HEK293 (cell line): ENCODE data around the gene CDKN2D.
"Not testable (repeated sequence)": the region's sequence is repeated elsewhere in the genome, so short reads cannot be mapped to it uniquely, and the experiment has no call there.

Source experiments
- CTCF ChIA-PET: fragments of 350-600 bp; formaldehyde crosslinking; extraction: SDS; loops from one replicate; lab custom pipeline; 2021; ENCODE audit warnings: antibody characterized with exemption; lab: Yijun Ruan, JAX
- POLR2A ChIA-PET: fragments of 300-600 bp; formaldehyde crosslinking; extraction: SDS; loops from one replicate; lab custom pipeline; 2020; ENCODE audit warnings: antibody characterized with exemption, inconsistent platforms; lab: Yijun Ruan, JAX
- H3K27ac ChIP-seq: fragments of 200-500 bp; sonication (Bioruptor generic); 2 replicates; pipeline ENCODE4 v1.5.1; 2014; ENCODE audit warnings: low read depth, low read length, control low read depth, inconsistent platforms; ENCODE audit errors: extremely low read depth
- H3K36me3 ChIP-seq, 2 experiments: fragments of 200-500 bp in 1 of 2; sonication (Bioruptor generic) in 1 of 2; 1 replicate in 1 of 2; 2 replicates in 1 of 2; pipeline ENCODE4 v1.5.1; 2014 to 2017; ENCODE audit warnings: inconsistent platforms in 2 of 2, low read length in 2 of 2; ENCODE audit not compliant: control insufficient read depth in 2 of 2, insufficient read depth in 1 of 2
- H3K4me1 ChIP-seq: fragments of 200-500 bp; sonication (Bioruptor generic); 2 replicates; pipeline ENCODE4 v1.5.1; 2014; ENCODE audit warnings: mild to moderate bottlenecking, low read length, inconsistent platforms; ENCODE audit not compliant: control insufficient read depth, insufficient read depth
- H3K4me3 ChIP-seq: 2 replicates; pipeline ENCODE4 v1.5.1; 2011; ENCODE audit warnings: low read depth, mild to moderate bottlenecking, control low read depth, low read length, moderate library complexity
- H3K9me3 ChIP-seq: fragments of 200-500 bp; sonication (Bioruptor generic); 2 replicates; pipeline ENCODE4 v1.5.1; 2014; ENCODE audit warnings: low read depth, low read length, inconsistent platforms; ENCODE audit not compliant: control insufficient read depth, insufficient read depth
- GLIS1 ChIP-seq: fragments of 450-650 bp; formaldehyde crosslinking; IDR thresholded peaks from 2 replicates; pipeline ENCODE4 v1.5.1; 2016; ENCODE audit warnings: missing biosample characterization, missing genetic modification characterization
- REPIN1 ChIP-seq: fragments of 450-650 bp; formaldehyde crosslinking; IDR thresholded peaks from 2 replicates; pipeline ENCODE4 v1.5.1; 2017; ENCODE audit warnings: missing biosample characterization, missing genetic modification characterization, low read depth
- ZNF121 ChIP-seq: fragments of 450-650 bp; formaldehyde crosslinking; IDR thresholded peaks from 2 replicates; pipeline ENCODE4 v1.5.1; 2016; ENCODE audit warnings: missing biosample characterization, missing genetic modification characterization
- ZNF155 ChIP-seq: fragments of 450-650 bp; formaldehyde crosslinking; IDR thresholded peaks from 2 replicates; pipeline ENCODE4 v1.5.1; 2016; ENCODE audit warnings: missing biosample characterization, missing genetic modification characterization
- ZNF214 ChIP-seq: fragments of 450-650 bp; formaldehyde crosslinking; IDR thresholded peaks from 2 replicates; pipeline ENCODE4 v1.5.1; 2017; ENCODE audit warnings: missing biosample characterization, mild to moderate bottlenecking, missing genetic modification characterization, borderline replicate concordance
- ZNF239 ChIP-seq: fragments of 450-650 bp; formaldehyde crosslinking; IDR thresholded peaks from 2 replicates; pipeline ENCODE4 v1.5.1; 2016; ENCODE audit warnings: missing biosample characterization, missing genetic modification characterization
- ZNF324 ChIP-seq: fragments of 450-650 bp; formaldehyde crosslinking; IDR thresholded peaks from 2 replicates; pipeline ENCODE4 v1.5.1; 2016; ENCODE audit warnings: missing biosample characterization, missing genetic modification characterization
- ZNF366 ChIP-seq: fragments of 450-650 bp; formaldehyde crosslinking; conservative IDR thresholded peaks from 2 replicates; pipeline ENCODE4 v1.5.1; 2016; ENCODE audit warnings: missing biosample characterization, missing genetic modification characterization
- ZNF529 ChIP-seq: fragments of 450-650 bp; formaldehyde crosslinking; IDR thresholded peaks from 2 replicates; pipeline ENCODE4 v1.5.1; 2017; ENCODE audit warnings: missing genetic modification characterization, missing biosample characterization; ENCODE audit not compliant: insufficient replicate concordance
- ZNF548 ChIP-seq: fragments of 450-650 bp; formaldehyde crosslinking; IDR thresholded peaks from 2 replicates; pipeline ENCODE4 v1.5.1; 2016; ENCODE audit warnings: missing biosample characterization, missing genetic modification characterization
- ZNF785 ChIP-seq: fragments of 450-650 bp; formaldehyde crosslinking; IDR thresholded peaks from 2 replicates; pipeline ENCODE4 v1.5.1; 2016; ENCODE audit warnings: missing biosample characterization, missing genetic modification characterization
- ZNF792 ChIP-seq: fragments of 450-650 bp; formaldehyde crosslinking; IDR thresholded peaks from 2 replicates; pipeline ENCODE4 v1.5.1; 2016; ENCODE audit warnings: missing biosample characterization, missing genetic modification characterization
- TF ChIP-seq, protein P1 (sequence below): fragments of 450-650 bp; formaldehyde crosslinking; IDR thresholded peaks from 2 replicates; pipeline ENCODE4 v1.5.1; 2016; ENCODE audit warnings: missing biosample characterization, missing genetic modification characterization
- TF ChIP-seq, protein P2 (sequence below): fragments of 450-650 bp; formaldehyde crosslinking; IDR thresholded peaks from 2 replicates; pipeline ENCODE4; 2016; ENCODE audit warnings: missing biosample characterization, missing genetic modification characterization
- TF ChIP-seq, protein P3 (sequence below): fragments of 450-650 bp; formaldehyde crosslinking; conservative IDR thresholded peaks from 2 replicates; pipeline ENCODE4 v1.5.1; 2016; ENCODE audit warnings: low read depth, missing biosample characterization, missing genetic modification characterization

CDKN2D gene

DNA sequence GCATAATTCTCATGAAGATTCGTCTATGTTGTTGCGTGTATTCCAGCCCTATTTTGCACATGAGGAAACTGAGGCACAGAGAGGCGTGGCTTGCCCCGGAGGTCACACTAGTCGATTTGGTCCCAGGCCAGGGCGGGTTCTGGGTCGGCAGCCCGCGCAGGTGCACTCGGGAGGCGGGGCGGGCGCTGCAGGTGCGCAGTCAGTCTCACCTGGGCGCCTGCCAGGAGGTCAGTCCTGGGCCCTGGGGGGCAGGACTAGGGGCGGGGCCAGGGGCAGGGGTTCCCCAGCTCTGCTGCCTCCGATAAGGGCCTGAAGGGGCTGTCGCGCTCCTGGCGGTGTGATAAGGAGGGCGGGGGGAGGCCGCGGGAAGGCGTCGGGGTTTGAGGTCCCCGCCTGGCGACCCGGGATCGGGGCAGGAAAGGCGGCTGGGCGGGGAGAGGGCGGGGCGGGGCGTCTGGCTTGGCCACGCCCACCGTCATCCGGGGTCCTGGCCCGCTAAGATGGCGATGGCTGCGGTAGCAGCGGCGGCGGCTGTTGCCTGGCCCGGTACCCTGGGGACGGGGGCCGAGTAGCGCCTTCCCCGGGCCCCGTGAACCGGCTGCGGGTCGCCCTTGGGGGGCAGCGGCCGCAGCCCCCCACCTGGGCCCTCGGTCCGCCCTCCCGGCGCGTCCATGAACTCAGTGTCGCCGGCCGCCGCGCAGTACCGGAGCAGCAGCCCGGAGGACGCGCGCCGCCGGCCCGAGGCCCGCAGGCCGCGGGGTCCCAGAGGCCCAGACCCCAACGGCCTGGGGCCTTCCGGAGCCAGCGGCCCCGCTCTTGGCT is 25.1 kb downstream of the CDKN2D start, which contains the start of gene ATG4D (continued):
- TF ChIP-seq, protein P1, sequence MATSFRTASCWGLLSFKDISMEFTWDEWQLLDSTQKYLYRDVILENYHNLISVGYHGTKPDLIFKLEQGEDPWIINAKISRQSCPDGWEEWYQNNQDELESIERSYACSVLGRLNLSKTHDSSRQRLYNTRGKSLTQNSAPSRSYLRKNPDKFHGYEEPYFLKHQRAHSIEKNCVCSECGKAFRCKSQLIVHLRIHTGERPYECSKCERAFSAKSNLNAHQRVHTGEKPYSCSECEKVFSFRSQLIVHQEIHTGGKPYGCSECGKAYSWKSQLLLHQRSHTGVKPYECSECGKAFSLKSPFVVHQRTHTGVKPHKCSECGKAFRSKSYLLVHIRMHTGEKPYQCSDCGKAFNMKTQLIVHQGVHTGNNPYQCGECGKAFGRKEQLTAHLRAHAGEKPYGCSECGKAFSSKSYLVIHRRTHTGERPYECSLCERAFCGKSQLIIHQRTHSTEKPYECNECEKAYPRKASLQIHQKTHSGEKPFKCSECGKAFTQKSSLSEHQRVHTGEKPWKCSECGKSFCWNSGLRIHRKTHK (tag by site-specific recombination), result no peak
- TF ChIP-seq ZNF324 (tag by site-specific recombination), result no peak
- no peak for TF ChIP-seq ZNF214 (tag by site-specific recombination)
- TF ChIP-seq ZNF785, result no peak
- TF ChIP-seq, protein P2, sequence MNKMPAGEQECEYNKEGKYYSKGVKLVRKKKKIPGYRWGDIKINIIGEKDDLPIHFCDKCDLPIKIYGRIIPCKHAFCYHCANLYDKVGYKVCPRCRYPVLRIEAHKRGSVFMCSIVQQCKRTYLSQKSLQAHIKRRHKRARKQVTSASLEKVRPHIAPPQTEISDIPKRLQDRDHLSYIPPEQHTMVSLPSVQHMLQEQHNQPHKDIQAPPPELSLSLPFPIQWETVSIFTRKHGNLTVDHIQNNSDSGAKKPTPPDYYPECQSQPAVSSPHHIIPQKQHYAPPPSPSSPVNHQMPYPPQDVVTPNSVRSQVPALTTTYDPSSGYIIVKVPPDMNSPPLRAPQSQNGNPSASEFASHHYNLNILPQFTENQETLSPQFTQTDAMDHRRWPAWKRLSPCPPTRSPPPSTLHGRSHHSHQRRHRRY (tag by site-specific recombination), result no peak
- peak; percentile 89 for TF ChIP-seq GLIS1
- TF ChIP-seq ZNF792, result no peak
- no peak for TF ChIP-seq ZNF529
- TF ChIP-seq ZNF548 (tag by site-specific recombination), result no peak
- TF ChIP-seq, all 188 proteins: peak for 25

DNA sequence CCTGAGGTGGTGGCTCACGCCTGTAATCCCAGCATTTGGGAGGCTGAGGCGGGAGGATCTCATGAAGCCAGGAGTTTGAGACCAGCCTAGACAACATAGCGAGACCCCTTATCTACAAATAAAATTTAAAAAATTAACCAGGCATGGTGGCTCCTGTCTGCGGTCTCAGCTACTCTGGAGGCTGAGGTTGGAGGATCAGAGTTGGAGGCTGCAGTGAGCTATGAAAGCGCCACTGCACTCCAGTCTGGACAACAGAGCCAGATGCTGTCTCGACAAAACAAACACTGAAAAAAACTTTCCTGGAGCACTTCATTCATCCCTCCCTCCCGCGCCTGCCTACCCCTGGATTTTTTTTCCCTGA is 25.7 kb downstream of the CDKN2D start:
- CTCF ChIA-PET, result interaction anchor here (0.6 to 2.9 kb wide), 10 partner anchors 13 to 101 kb away, joined by 3 to 18 read pairs (median 4); no protein-coding TSS in a partner anchor
- no peak overlapping the region; the same call in 1 of the 2 replicates for H3K27ac ChIP-seq
- H3K4me1 ChIP-seq, result no peaks in the 10 kb centered on the region
- H3K4me3 ChIP-seq, result peak overlapping the region; percentile 89
- 0 out of 2 replicates have a peak, but pooled peaks have one; percentile 13 for TF ChIP-seq REPIN1
- TF ChIP-seq, protein P3, sequence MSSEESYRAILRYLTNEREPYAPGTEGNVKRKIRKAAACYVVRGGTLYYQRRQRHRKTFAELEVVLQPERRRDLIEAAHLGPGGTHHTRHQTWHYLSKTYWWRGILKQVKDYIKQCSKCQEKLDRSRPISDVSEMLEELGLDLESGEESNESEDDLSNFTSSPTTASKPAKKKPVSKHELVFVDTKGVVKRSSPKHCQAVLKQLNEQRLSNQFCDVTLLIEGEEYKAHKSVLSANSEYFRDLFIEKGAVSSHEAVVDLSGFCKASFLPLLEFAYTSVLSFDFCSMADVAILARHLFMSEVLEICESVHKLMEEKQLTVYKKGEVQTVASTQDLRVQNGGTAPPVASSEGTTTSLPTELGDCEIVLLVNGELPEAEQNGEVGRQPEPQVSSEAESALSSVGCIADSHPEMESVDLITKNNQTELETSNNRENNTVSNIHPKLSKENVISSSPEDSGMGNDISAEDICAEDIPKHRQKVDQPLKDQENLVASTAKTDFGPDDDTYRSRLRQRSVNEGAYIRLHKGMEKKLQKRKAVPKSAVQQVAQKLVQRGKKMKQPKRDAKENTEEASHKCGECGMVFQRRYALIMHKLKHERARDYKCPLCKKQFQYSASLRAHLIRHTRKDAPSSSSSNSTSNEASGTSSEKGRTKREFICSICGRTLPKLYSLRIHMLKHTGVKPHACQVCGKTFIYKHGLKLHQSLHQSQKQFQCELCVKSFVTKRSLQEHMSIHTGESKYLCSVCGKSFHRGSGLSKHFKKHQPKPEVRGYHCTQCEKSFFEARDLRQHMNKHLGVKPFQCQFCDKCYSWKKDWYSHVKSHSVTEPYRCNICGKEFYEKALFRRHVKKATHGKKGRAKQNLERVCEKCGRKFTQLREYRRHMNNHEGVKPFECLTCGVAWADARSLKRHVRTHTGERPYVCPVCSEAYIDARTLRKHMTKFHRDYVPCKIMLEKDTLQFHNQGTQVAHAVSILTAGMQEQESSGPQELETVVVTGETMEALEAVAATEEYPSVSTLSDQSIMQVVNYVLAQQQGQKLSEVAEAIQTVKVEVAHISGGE (tag by site-specific recombination), result 0 out of 2 replicates have a peak, but pooled peaks have one; percentile 1
- no peak for TF ChIP-seq ZNF239
- peak; percentile 69 for TF ChIP-seq ZNF121 (tag by site-specific recombination)
- peak; percentile 47; the same call in 1 of the 2 replicates for TF ChIP-seq ZNF366
- no peak for TF ChIP-seq ZNF155
- POLR2A ChIA-PET, result interaction anchor here (0.6 to 2.3 kb wide), 7 partner anchors 8 to 687 kb away, joined by 3 to 7 read pairs (median 5); no protein-coding TSS in a partner anchor
- peaks cover 0 to 14% of the 10 kb centered on the region in 2 experiments; a peak in 2 of 3 replicates for H3K36me3 ChIP-seq
- no peaks in the 10 kb centered on the region for H3K9me3 ChIP-seq

DNA sequence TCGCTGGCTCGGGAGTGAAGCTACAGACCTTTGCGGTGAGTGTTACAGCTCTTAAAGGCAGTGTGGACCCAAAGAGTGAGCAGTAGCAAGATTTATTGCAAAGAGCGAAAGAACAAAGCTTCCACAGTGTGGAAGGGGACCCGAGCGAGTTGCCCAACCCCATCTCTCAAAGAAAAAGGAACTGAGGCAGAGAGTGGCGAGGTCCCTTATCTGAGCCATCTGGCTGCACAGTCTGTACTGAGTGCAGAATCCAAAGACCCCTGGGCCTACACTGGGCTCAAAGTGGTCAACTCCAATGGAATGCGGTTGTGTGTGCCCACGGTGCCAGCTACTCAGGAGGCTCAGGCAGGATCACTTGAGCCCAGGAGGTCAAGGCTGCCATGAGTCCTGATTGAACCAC is 29.8 kb downstream of the CDKN2D start:
- ChIA-PET CTCF (interaction anchor here (1.3 kb wide), 1 partner anchor 15 kb away, joined by 4 read pairs; no protein-coding TSS in a partner anchor), POLR2A (interaction anchor here (0.6 kb wide), 1 partner anchor 608 kb away, joined by 4 read pairs; no protein-coding TSS in a partner anchor)
- not testable (repeated sequence) for H3K27ac ChIP-seq, H3K9me3 ChIP-seq, H3K4me3 ChIP-seq, H3K36me3 ChIP-seq, H3K4me1 ChIP-seq
